HG03571 (cell line): Measurements from ENCODE around the gene MERTK.

ENCODE experiments used
- ATAC-seq: cut with Tn5 transposase; IDR thresholded peaks from one replicate; pipeline ENCODE4 v1.9.1; 2021; ENCODE audit not compliant: unreplicated experiment

MERTK gene

GRCh38 chr2:111975819-111976218 lies 77.4 kb downstream of the MERTK start:
- no peak for ATAC-seq

- no peak for ATAC-seq
These were observed 78.8 kb downstream of the MERTK start for GRCh38 chr2:111977240-111977639.

GRCh38 chr2:111978452-111979170 lies 80.2 kb downstream of the MERTK start:
- ATAC-seq, result no peak

GRCh38 chr2:111981666-111982065 lies 83.3 kb downstream of the MERTK start:
- ATAC-seq, result no peak

- ATAC-seq, result no peak
These were observed 84.4 kb downstream of the MERTK start for GRCh38 chr2:111982822-111983221.

GRCh38 chr2:111983478-111984212 lies 85.2 kb downstream of the MERTK start:
- ATAC-seq, result no peak

GRCh38 chr2:111984213-111984604 lies 85.8 kb downstream of the MERTK start:
- ATAC-seq, result no peak

GRCh38 chr2:111985514-111985913 lies 87.1 kb downstream of the MERTK start:
- no peak for ATAC-seq

- no peak for ATAC-seq
These were observed 87.9 kb downstream of the MERTK start for GRCh38 chr2:111986116-111986900.

- no peak for ATAC-seq
These were observed 92.0 kb downstream of the MERTK start for GRCh38 chr2:111990375-111990774.

GRCh38 chr2:111990856-111991255 lies 92.4 kb downstream of the MERTK start:
- no peak for ATAC-seq

GRCh38 chr2:111994042-111994441 lies 95.6 kb downstream of the MERTK start:
- no peak for ATAC-seq

GRCh38 chr2:111995148-111995547 lies 96.7 kb downstream of the MERTK start:
- no peak for ATAC-seq

GRCh38 chr2:111999809-112000208 lies 101.4 kb downstream of the MERTK start:
- no peak for ATAC-seq

GRCh38 chr2:112000399-112001135 lies 102.2 kb downstream of the MERTK start:
- no peak for ATAC-seq

GRCh38 chr2:112001136-112001715 lies 102.8 kb downstream of the MERTK start:
- no peak for ATAC-seq

GRCh38 chr2:112001942-112002341 lies 103.5 kb downstream of the MERTK start:
- no peak for ATAC-seq

GRCh38 chr2:112003576-112004252 lies 105.3 kb downstream of the MERTK start:
- no peak for ATAC-seq

GRCh38 chr2:112004253-112004645 lies 105.8 kb downstream of the MERTK start:
- ATAC-seq, result no peak

- no peak for ATAC-seq
These were observed 107.1 kb downstream of the MERTK start for GRCh38 chr2:112005406-112006075.
